DOHH2 (cell line): Measurements from ENCODE around the gene BCL2L13.

Experiments
- H3F3A ChIP-seq: fragments of 200-600 bp; sonication (generic), shearing (Covaris generic); 2 replicates; pipeline ENCODE4 v1.6.0; 2016; ENCODE audit warnings: antibody characterized with exemption, mild to moderate bottlenecking; ENCODE audit not compliant: control insufficient read depth, insufficient read depth
- H3K27ac ChIP-seq: fragments of 200-600 bp; sonication (generic); 2 replicates; pipeline ENCODE4 v1.5.1; 2014; ENCODE audit warnings: low read depth, mild to moderate bottlenecking, low read length, moderate library complexity
- H3K27me3 ChIP-seq: fragments of 200-600 bp; sonication (generic); 2 replicates; pipeline ENCODE4 v1.6.1; 2014; ENCODE audit warnings: mild to moderate bottlenecking, low read length, mixed read lengths; ENCODE audit not compliant: control insufficient read depth
- H3K36me3 ChIP-seq: fragments of 200-600 bp; sonication (generic); 2 replicates; pipeline ENCODE4 v1.6.1; 2014; ENCODE audit warnings: mild to moderate bottlenecking, low read length, moderate library complexity, mixed read lengths; ENCODE audit not compliant: control insufficient read depth
- H3K4me1 ChIP-seq: fragments of 200-600 bp; sonication (generic); 2 replicates; pipeline ENCODE4 v1.6.1; 2014; ENCODE audit warnings: mild to moderate bottlenecking, low read length, mixed read lengths; ENCODE audit not compliant: control insufficient read depth
- H3K4me2 ChIP-seq: fragments of 200-600 bp; sonication (generic); 2 replicates; pipeline ENCODE4 v1.6.0; 2014; ENCODE audit warnings: mild to moderate bottlenecking, low read length, moderate library complexity
- H3K4me3 ChIP-seq: fragments of 200-600 bp; sonication (generic); 2 replicates; pipeline ENCODE4 v1.5.1; 2014; ENCODE audit warnings: mild to moderate bottlenecking, low read length, mixed read lengths
- H3K79me2 ChIP-seq: fragments of 200-600 bp; sonication (generic); 2 replicates; pipeline ENCODE4 v1.6.1; 2014; ENCODE audit warnings: mild to moderate bottlenecking, low read length, mixed read lengths; ENCODE audit not compliant: control insufficient read depth
- H3K9me2 ChIP-seq: fragments of 200-600 bp; sonication (generic); replicated peaks from 2 replicates; pipeline ENCODE4 v1.6.1; 2014; ENCODE audit warnings: mild to moderate bottlenecking, low read length, mixed read lengths; ENCODE audit not compliant: control insufficient read depth
- H3K9me3 ChIP-seq: fragments of 200-600 bp; sonication (generic); 2 replicates; pipeline ENCODE4 v1.6.1; 2014; ENCODE audit warnings: antibody characterized with exemption, low read length, mixed read lengths; ENCODE audit not compliant: control insufficient read depth, insufficient read depth
- H4K20me1 ChIP-seq: fragments of 200-600 bp; sonication (generic); 2 replicates; pipeline ENCODE4 v1.6.0; 2014; ENCODE audit warnings: low read depth, mild to moderate bottlenecking, antibody characterized with exemption, low read length, moderate library complexity; ENCODE audit not compliant: control insufficient read depth, insufficient read depth
- EZH2phosphoT487 ChIP-seq: fragments of 200-600 bp; sonication (generic); IDR thresholded peaks from 2 replicates; pipeline ENCODE4 v1.6.1; 2017; ENCODE audit warnings: borderline replicate concordance, mild to moderate bottlenecking, antibody characterized with exemption, low read length, moderate library complexity, mixed read lengths
- TF ChIP-seq, protein P1 (sequence below): fragments of 200-600 bp; sonication (generic); IDR thresholded peaks from one replicate; pipeline ENCODE4 v1.5.1; 2014; ENCODE audit warnings: antibody characterized with exemption, mild to moderate bottlenecking, low read depth, low read length; ENCODE audit not compliant: poor library complexity, severe bottlenecking

Gene BCL2L13

DNA sequence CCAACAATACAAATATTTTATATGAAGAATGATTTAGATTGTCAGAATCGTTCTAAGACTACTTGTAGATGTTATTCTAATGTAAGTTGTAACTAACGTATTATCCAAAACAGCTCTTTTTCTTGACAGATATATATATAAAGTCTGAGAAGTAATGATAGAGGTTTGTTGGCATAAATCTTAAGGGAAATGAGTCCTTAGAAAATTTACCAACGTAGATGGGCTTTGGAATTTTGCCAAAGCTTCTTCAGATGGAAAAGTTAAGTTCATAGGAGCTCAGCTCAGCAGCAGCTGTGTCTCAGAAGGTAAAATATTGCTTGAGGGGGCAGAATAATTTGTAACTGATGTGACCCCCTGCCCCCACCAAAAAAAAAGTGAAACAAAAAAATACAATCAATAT lies 69.0 kb downstream of the BCL2L13 start:
- no peak overlapping the region for H3K4me3 ChIP-seq
- no peaks in the 10 kb centered on the region for H3K9me3 ChIP-seq
- H3K4me1 ChIP-seq: no peaks in the 10 kb centered on the region
- TF ChIP-seq, protein P1, sequence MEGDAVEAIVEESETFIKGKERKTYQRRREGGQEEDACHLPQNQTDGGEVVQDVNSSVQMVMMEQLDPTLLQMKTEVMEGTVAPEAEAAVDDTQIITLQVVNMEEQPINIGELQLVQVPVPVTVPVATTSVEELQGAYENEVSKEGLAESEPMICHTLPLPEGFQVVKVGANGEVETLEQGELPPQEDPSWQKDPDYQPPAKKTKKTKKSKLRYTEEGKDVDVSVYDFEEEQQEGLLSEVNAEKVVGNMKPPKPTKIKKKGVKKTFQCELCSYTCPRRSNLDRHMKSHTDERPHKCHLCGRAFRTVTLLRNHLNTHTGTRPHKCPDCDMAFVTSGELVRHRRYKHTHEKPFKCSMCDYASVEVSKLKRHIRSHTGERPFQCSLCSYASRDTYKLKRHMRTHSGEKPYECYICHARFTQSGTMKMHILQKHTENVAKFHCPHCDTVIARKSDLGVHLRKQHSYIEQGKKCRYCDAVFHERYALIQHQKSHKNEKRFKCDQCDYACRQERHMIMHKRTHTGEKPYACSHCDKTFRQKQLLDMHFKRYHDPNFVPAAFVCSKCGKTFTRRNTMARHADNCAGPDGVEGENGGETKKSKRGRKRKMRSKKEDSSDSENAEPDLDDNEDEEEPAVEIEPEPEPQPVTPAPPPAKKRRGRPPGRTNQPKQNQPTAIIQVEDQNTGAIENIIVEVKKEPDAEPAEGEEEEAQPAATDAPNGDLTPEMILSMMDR: no peak
- no peak for TF ChIP-seq EZH2phosphoT487
- H4K20me1 ChIP-seq: no peaks in the 10 kb centered on the region
- no peaks in the 10 kb centered on the region for H3K79me2 ChIP-seq
- no peak overlapping the region for H3K27ac ChIP-seq
- H3K4me2 ChIP-seq: no peak overlapping the region
- H3K36me3 ChIP-seq: peaks cover 33% of the 10 kb centered on the region
- no peaks in the 10 kb centered on the region for H3K27me3 ChIP-seq
- H3K9me2 ChIP-seq: no peaks in the 10 kb centered on the region
- H3F3A ChIP-seq: peaks cover 3% of the 10 kb centered on the region; the same call in 1 of the 2 replicates

DNA sequence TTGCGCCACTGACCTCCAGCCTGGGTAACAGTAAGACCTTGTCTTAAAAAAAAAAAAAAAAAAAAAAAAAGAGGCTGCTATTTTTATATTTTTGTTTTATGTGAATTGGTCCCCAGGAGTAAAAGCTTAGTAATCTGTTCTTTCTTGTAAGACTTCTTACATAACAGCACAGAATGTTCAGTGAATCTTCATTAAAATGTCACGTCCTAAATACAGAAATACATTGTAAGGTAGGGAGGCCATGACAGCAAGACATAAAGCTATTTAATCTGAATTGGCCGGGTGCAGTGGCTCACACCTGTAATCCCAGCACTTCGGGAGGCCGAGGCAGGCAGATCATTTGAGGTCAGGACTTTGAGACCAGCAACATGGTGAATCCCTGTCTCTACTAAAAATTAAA lies 71.5 kb downstream of the BCL2L13 start:
- no peak for TF ChIP-seq EZH2phosphoT487
- TF ChIP-seq, protein P1: no peak
- H4K20me1 ChIP-seq: no peaks in the 10 kb centered on the region
- no peaks in the 10 kb centered on the region for H3K79me2 ChIP-seq
- H3K4me2 ChIP-seq: no peak overlapping the region
- H3K4me3 ChIP-seq: no peak overlapping the region
- no peaks in the 10 kb centered on the region for H3K27me3 ChIP-seq
- H3K9me3 ChIP-seq: no peaks in the 10 kb centered on the region
- H3K4me1 ChIP-seq: no peaks in the 10 kb centered on the region
- peaks cover 3% of the 10 kb centered on the region; the same call in 1 of the 2 replicates for H3F3A ChIP-seq
- H3K9me2 ChIP-seq: no peaks in the 10 kb centered on the region
- H3K36me3 ChIP-seq: peaks cover 25% of the 10 kb centered on the region
- no peak overlapping the region for H3K27ac ChIP-seq

DNA sequence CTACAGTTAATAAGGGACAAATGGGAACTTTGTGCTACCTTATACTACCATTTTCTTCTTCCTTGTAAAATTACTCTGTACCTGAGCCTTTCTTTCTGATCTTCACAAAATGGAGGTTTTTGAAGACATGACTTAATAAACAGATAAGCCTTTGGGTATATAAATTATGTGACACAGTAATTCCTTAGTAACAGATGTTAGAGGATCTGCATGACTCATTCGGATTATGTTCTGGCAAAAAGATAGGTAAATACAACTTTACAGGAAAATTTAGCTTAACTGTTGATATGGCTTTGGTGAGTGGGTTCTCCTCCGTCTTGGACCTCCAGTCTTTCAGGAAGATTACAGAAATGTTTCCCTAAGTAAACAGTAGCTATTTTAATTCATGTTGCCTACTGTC lies 73.9 kb downstream of the BCL2L13 start:
- TF ChIP-seq, protein P1: no peak
- TF ChIP-seq EZH2phosphoT487: no peak
- Histone ChIP-seq H4K20me1 (no peaks in the 10 kb centered on the region), H3K4me1 (no peaks in the 10 kb centered on the region), H3K4me3 (no peak overlapping the region), H3K79me2 (no peaks in the 10 kb centered on the region), H3K4me2 (no peak overlapping the region), H3F3A (peaks cover 3% of the 10 kb centered on the region; the same call in 1 of the 2 replicates), H3K9me2 (no peaks in the 10 kb centered on the region), H3K27me3 (no peaks in the 10 kb centered on the region), H3K27ac (no peak overlapping the region), H3K36me3 (peaks cover 8% of the 10 kb centered on the region), H3K9me3 (no peaks in the 10 kb centered on the region)
